Left kidney (tissue), 2 donors: ENCODE data around the gene SAMD4A. TPM values are rescaled to one million over a fixed set of nuclear protein-coding genes. Genes with fewer than 3 reads are reported as not detected.

ENCODE experiments used
- DNase-seq: peaks from one replicate; pipeline ENCODE4 v3.0.0-alpha.2; 2013
- polyA plus RNA-seq: library from polyadenylated mRNA; unstranded; fragments of 120-200 nt; gene quantifications from one replicate; pipeline ENCODE4 v1.2.1, GENCODE V29; 2013; ENCODE audit not compliant: insufficient read length

The SAMD4A gene
- polyA plus RNA-seq, 1 donor = 10.1 TPM

GRCh38 chr14:54654605-54655004 is 87.7 kb downstream of the SAMD4A start:
- DNase-seq = no peak

- no peak for DNase-seq
These were observed 91.9 kb downstream of the SAMD4A start for GRCh38 chr14:54658836-54659235.

- DNase-seq = no peak
These were observed 92.4 kb downstream of the SAMD4A start for GRCh38 chr14:54659365-54659764.

- no peak for DNase-seq
These were observed 93.7 kb downstream of the SAMD4A start for GRCh38 chr14:54660604-54661111.

GRCh38 chr14:54662491-54663133 is 95.7 kb downstream of the SAMD4A start:
- no peak for DNase-seq

GRCh38 chr14:54664961-54665360 is 98.0 kb downstream of the SAMD4A start:
- DNase-seq = no peak

GRCh38 chr14:54665946-54666345 is 99.0 kb downstream of the SAMD4A start:
- no peak for DNase-seq

- DNase-seq = no peak
These were observed 100.3 kb downstream of the SAMD4A start for GRCh38 chr14:54667026-54667744.

- DNase-seq = no peak
These were observed 100.8 kb downstream of the SAMD4A start for GRCh38 chr14:54667764-54668163.

- DNase-seq = no peak
These were observed 103.0 kb downstream of the SAMD4A start for GRCh38 chr14:54669721-54670561.

- no peak for DNase-seq
These were observed 104.6 kb downstream of the SAMD4A start for GRCh38 chr14:54671537-54671936.

GRCh38 chr14:54672181-54672580 is 105.3 kb downstream of the SAMD4A start:
- no peak for DNase-seq

- DNase-seq = no peak
These were observed 105.8 kb downstream of the SAMD4A start for GRCh38 chr14:54672688-54673087.

- DNase-seq = no peak
These were observed 106.5 kb downstream of the SAMD4A start for GRCh38 chr14:54673193-54674045.

- DNase-seq = no peak
These were observed 107.3 kb downstream of the SAMD4A start for GRCh38 chr14:54674046-54674741.

GRCh38 chr14:54675236-54676128 is 108.6 kb downstream of the SAMD4A start:
- no peak for DNase-seq

GRCh38 chr14:54676812-54677708 is 110.1 kb downstream of the SAMD4A start:
- no peak for DNase-seq

GRCh38 chr14:54680651-54681050 is 113.7 kb downstream of the SAMD4A start:
- no peak for DNase-seq

GRCh38 chr14:54681811-54682261 is 114.9 kb downstream of the SAMD4A start:
- no peak for DNase-seq
